ENCODE results near the gene ZNF627. TPM values are rescaled to one million over a fixed set of nuclear protein-coding genes. Genes with fewer than 3 reads are reported as not detected.

The ZNF627 gene
- total and polyA plus RNA-seq, 2 of the 8 experiments (the other 6 are each of a cell fraction or from before 2014, with no cell fraction given) = 7.2 to 13.7 TPM

DNA sequence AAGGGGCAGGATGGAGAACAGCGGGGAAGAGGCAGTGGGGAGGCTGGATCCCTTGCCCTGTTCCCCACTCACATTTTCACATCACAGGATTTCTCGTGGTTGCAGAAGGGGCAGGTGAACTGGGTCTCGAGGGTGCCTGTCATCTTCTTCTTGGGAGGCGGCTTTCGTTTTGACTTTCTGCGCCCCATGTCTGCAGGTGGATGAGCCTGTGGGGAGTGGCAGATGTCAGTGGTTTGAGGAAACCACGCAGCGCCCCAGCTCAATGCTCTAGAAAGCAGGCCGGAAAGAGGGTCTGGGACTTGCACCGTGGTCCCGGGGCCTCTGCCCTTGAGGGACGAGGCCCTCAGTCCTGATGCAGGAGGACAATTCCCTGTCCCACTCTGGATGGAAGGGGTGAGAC lies 43.1 kb upstream of the ZNF627 start (continued):
- TF ChIP-seq TBP (IDR thresholded peaks at IDR 0.05; ENCODE audit: low read depth, low read length) = no peak
- TF ChIP-seq, protein P1, sequence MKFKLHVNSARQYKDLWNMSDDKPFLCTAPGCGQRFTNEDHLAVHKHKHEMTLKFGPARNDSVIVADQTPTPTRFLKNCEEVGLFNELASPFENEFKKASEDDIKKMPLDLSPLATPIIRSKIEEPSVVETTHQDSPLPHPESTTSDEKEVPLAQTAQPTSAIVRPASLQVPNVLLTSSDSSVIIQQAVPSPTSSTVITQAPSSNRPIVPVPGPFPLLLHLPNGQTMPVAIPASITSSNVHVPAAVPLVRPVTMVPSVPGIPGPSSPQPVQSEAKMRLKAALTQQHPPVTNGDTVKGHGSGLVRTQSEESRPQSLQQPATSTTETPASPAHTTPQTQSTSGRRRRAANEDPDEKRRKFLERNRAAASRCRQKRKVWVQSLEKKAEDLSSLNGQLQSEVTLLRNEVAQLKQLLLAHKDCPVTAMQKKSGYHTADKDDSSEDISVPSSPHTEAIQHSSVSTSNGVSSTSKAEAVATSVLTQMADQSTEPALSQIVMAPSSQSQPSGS (IDR thresholded peaks at IDR 0.05; ENCODE audit: low read length) = no peak
